Uterus (tissue), 2 donors: Measurements from ENCODE around the gene CHADL.

Experiments used
- POLR2A ChIP-seq, 2 donors: fragments of 450-650 bp; IDR thresholded peaks; one replicate each; pipeline ENCODE4 v1.6.1; 2016; ENCODE audit warnings: antibody characterized with exemption in 2 of 2, mild to moderate bottlenecking in 1 of 2, moderate library complexity in 1 of 2
- TF ChIP-seq, protein P1 (sequence below), 4 experiments: fragments of 200-600 bp in 2 of 4; fragments of 450-650 bp in 2 of 4; sonication (generic) in 2 of 4; IDR thresholded peaks; one replicate each; pipeline ENCODE4 v1.5.1; 2016 to 2019; ENCODE audit warnings: antibody characterized with exemption in 4 of 4, mild to moderate bottlenecking in 2 of 4, moderate library complexity in 1 of 4

DNA sequence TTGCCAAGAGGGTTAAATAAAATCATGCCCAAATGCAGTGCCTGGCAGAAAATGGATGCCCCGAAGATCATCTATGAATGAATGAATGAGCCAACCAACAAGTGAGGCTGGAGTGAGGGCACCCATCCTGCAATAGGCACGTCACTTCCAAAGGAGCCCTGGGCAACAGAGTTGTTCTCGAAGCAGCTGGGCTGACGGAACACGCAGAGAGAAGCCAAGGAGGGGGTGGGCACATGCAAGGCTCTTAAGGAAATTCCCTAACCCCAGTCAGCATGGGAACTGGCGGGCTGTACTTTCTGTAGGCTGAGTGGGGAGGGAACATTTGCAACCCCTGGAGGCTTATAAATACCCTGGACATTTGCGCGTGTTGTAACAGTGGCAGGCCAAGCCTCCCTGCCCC, 11.6 kb upstream of the CHADL start:
- no peak for TF ChIP-seq POLR2A (IDR thresholded peaks at IDR 0.05)
- TF ChIP-seq, protein P1, sequence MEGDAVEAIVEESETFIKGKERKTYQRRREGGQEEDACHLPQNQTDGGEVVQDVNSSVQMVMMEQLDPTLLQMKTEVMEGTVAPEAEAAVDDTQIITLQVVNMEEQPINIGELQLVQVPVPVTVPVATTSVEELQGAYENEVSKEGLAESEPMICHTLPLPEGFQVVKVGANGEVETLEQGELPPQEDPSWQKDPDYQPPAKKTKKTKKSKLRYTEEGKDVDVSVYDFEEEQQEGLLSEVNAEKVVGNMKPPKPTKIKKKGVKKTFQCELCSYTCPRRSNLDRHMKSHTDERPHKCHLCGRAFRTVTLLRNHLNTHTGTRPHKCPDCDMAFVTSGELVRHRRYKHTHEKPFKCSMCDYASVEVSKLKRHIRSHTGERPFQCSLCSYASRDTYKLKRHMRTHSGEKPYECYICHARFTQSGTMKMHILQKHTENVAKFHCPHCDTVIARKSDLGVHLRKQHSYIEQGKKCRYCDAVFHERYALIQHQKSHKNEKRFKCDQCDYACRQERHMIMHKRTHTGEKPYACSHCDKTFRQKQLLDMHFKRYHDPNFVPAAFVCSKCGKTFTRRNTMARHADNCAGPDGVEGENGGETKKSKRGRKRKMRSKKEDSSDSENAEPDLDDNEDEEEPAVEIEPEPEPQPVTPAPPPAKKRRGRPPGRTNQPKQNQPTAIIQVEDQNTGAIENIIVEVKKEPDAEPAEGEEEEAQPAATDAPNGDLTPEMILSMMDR (IDR thresholded peaks at IDR 0.05): no peak
